ENCODE results near the gene PLCH1.

DNA sequence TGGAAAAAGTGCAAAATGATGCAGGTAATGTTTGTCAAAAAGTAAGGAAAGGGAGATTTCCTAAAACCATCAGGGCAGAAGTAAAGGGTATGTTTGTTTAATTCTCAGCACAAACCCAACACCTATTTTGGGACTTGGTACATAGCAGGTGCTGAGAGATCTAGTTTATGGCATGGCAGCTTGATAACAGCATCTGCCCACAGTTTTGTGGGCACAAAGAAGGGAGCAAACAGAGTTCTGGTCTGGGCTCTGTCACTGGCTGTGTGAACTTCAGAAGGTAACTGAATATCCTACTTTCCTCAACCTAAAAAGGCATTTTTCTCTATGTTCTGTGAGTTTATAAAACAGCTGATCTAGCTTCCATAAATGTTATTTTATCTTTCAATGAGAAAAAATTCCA lies 141.6 kb downstream of the PLCH1 start:
- TF ChIP-seq ATF3 (IDR thresholded peaks at IDR 0.05; ENCODE audit: borderline replicate concordance, extremely low read depth, low read depth, low read length) (no peak), EZH2 (IDR thresholded peaks at IDR 0.05; ENCODE audit: borderline replicate concordance, control insufficient read depth, low read depth, low read length) (no peak), RAD21 (IDR thresholded peaks at IDR 0.05; ENCODE audit: insufficient read depth, low read depth, low read length) (no peak), RAD51 (IDR thresholded peaks at IDR 0.05) (no peak)
